ENCODE measurements around the gene IMMT.

The IMMT gene

DNA sequence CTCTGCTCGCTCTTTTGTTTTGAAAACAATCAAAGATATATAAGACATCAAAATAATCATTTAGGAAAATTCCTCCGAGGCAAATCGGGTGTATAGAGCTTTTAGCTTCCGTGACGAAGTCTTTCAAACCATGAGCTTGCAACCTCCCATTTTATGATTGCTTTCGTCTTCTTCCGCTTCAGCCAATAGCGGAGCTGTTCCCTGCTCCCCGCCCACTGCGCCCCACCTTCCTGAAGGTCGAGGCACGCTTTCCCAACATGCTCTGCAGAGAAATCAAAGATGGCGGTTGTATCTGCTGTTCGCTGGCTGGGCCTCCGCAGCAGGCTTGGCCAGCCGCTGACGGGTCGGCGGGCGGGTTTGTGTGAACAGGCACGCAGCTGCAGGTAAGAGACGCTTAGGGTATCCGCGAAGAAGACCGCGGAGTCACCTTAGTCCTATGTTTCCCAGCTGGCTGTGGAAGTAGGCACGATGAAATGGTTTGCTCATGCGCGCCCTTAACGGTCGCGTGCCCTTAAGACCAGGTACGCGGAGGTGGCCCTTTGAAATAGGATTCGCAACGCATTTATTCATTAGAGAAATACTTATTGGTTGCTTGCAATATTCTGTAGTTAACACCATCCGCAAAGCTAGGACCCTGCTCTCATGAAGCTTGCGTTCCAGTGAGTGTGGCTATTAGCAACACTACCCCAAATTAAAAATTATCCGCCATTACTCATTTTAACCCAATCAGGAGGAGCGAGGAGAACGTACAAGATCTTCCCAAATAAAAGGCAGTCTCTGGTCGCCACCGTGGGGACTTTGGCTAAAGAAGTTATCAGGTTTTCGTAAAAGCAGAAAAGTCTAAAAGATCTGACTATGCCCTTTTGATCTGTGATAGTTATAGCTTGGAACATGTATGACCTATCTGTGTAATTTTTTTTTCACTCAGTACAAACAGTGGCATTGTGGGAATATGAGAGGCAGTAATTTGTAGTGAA is 89.0 kb downstream of the IMMT start, which contains the start of gene PTCD3:
TSS of gene PTCD3 (plus strand) at position 267 of the 977 bp plus-strand sequence. CDS start at position 280, 13 bp downstream.
- H3K9ac ChIP-seq, result peak within 1 kb of the TSS; percentile 9
- peak within 1 kb of the TSS; percentile 80 for H3K27ac ChIP-seq
- TF ChIP-seq, protein P1, sequence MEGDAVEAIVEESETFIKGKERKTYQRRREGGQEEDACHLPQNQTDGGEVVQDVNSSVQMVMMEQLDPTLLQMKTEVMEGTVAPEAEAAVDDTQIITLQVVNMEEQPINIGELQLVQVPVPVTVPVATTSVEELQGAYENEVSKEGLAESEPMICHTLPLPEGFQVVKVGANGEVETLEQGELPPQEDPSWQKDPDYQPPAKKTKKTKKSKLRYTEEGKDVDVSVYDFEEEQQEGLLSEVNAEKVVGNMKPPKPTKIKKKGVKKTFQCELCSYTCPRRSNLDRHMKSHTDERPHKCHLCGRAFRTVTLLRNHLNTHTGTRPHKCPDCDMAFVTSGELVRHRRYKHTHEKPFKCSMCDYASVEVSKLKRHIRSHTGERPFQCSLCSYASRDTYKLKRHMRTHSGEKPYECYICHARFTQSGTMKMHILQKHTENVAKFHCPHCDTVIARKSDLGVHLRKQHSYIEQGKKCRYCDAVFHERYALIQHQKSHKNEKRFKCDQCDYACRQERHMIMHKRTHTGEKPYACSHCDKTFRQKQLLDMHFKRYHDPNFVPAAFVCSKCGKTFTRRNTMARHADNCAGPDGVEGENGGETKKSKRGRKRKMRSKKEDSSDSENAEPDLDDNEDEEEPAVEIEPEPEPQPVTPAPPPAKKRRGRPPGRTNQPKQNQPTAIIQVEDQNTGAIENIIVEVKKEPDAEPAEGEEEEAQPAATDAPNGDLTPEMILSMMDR (IDR thresholded peaks at IDR 0.05), result no peak

DNA sequence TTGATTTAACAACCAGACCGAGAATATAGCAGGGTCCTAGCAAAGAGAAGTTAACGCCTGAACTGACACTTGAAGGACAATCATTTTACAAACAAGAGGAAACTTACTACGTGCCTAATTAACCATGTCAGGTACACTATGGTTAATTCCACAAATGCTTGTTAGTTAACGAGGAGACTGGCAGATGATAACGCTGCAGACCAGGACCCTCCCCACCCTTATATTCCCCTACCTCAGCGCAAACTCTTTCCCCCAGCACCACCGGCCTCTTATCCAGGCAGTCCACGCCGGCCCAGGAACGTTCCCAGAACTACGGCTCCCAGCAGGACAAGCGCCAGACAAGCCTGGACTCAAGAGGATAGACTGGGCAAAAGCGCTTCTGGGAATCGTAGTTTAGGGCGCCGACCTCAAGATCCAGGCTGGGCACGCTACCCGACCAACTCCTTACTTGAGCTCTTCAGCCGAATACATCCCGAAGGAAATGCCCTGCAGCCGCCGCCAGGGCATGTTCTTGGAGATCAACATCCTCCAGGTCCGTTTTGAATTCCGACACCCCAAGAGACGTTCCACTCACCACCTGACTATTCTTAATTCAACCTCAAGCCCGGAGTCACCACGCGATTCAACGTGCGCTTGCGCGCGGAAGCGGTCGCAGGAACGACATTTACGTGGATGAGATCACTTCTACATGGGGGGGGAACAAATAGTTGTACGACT is 89.9 kb downstream of the IMMT start, which contains the start of gene POLR1A:
TSS of gene POLR1A (minus strand) at position 635 of the 717 bp plus-strand sequence. CDS start at position 525, 110 bp downstream.
- peaks cover 5% of the 10 kb centered on the region for H3K4me1 ChIP-seq
- no peaks in the 10 kb centered on the region for H3K36me3 ChIP-seq (ENCODE audit: control insufficient read depth, insufficient read depth, low read length)
- H2AFZ ChIP-seq, result peak within 1 kb of the TSS; percentile 77
- TF ChIP-seq, protein P1 (IDR thresholded peaks at IDR 0.05), result peak; percentile 9
- peak within 1 kb of the TSS; percentile 95 for H3K4me3 ChIP-seq (ENCODE audit: low read depth, low read length)
- H3K9ac ChIP-seq, result peak within 1 kb of the TSS; percentile 9
- H3K4me2 ChIP-seq (ENCODE audit: low read length), result peak within 1 kb of the TSS; percentile 82
- no peaks in the 10 kb centered on the region for H3K27me3 ChIP-seq (ENCODE audit: control insufficient read depth, insufficient read depth, low read length)
- H3K79me2 ChIP-seq, result peaks cover 49% of the 10 kb centered on the region
- no peaks in the 10 kb centered on the region for H3K9me3 ChIP-seq (ENCODE audit: control insufficient read depth, low read length)
- peak within 1 kb of the TSS; percentile 80 for H3K27ac ChIP-seq

More for the DNA sequence above, 89.0 kb downstream of the IMMT start, which contains the start of gene PTCD3:
- Histone ChIP-seq H3K9me3 (ENCODE audit: control insufficient read depth, low read length) (no peaks in the 10 kb centered on the region), H3K4me1 (peaks cover 5% of the 10 kb centered on the region), H3K4me3 (ENCODE audit: low read depth, low read length) (peak within 1 kb of the TSS; percentile 95), H3K79me2 (peaks cover 55% of the 10 kb centered on the region), H3K4me2 (ENCODE audit: low read length) (peak within 1 kb of the TSS; percentile 82), H2AFZ (peak within 1 kb of the TSS; percentile 77), H3K27me3 (ENCODE audit: control insufficient read depth, insufficient read depth, low read length) (no peaks in the 10 kb centered on the region), H3K36me3 (ENCODE audit: control insufficient read depth, insufficient read depth, low read length) (no peaks in the 10 kb centered on the region)

DNA sequence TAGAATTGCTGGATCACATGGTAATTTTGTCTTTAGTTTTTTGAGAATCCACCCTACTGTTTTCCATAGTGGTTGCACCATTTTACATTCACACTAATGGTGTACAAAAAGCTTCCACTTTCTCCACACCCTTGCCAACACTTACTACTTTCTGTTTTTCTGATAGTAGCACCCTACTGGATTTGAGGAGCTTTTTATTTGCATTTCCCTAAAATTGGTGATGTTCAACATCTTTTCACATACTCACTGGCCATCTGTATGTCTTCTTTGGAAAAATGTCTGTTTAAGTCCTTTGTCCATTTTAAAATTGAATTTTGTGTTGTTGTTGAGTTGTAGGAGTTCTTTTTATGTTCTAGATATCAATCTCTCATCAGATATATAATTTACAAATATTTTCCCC is 93.1 kb downstream of the IMMT start:
- H3K79me2 ChIP-seq, result peaks cover 46% of the 10 kb centered on the region
- peaks cover 5% of the 10 kb centered on the region for H3K4me1 ChIP-seq
- H3K9ac ChIP-seq, result no peak overlapping the region
- H3K4me2 ChIP-seq (ENCODE audit: low read length), result no peak overlapping the region
- no peaks in the 10 kb centered on the region for H3K27me3 ChIP-seq (ENCODE audit: control insufficient read depth, insufficient read depth, low read length)
- no peak overlapping the region for H2AFZ ChIP-seq
- H3K36me3 ChIP-seq (ENCODE audit: control insufficient read depth, insufficient read depth, low read length), result no peaks in the 10 kb centered on the region
- no peaks in the 10 kb centered on the region for H3K9me3 ChIP-seq (ENCODE audit: control insufficient read depth, low read length)
- TF ChIP-seq, protein P1 (IDR thresholded peaks at IDR 0.05), result no peak
- no peak overlapping the region for H3K27ac ChIP-seq
- H3K4me3 ChIP-seq (ENCODE audit: low read depth, low read length), result no peak overlapping the region

DNA sequence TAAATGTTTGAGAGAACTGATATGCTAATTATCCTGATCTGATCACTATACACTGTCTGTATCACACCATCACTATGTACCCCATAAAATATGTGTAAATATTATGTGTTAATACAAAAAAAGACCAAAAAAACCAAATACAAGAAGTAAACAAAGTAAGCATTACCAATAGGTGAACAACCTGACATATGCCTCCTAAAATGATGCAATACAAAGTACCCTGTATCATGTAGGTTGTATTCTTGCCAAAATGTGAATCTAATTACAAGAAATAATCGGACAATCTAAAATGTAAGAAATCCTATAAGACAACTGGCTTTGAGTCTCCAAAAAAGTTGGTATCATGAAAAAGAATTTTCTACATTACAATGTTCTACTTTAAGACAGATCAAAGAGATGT is 97.3 kb downstream of the IMMT start:
- no peak overlapping the region for H3K4me3 ChIP-seq (ENCODE audit: low read depth, low read length)
- peaks cover 14% of the 10 kb centered on the region for H3K79me2 ChIP-seq
- H3K4me2 ChIP-seq (ENCODE audit: low read length), result no peak overlapping the region
- no peaks in the 10 kb centered on the region for H3K27me3 ChIP-seq (ENCODE audit: control insufficient read depth, insufficient read depth, low read length)
- no peaks in the 10 kb centered on the region for H3K36me3 ChIP-seq (ENCODE audit: control insufficient read depth, insufficient read depth, low read length)
- H2AFZ ChIP-seq, result no peak overlapping the region
- H3K4me1 ChIP-seq, result no peaks in the 10 kb centered on the region
- H3K9me3 ChIP-seq (ENCODE audit: control insufficient read depth, low read length), result no peaks in the 10 kb centered on the region
- TF ChIP-seq, protein P1 (IDR thresholded peaks at IDR 0.05), result no peak
- no peak overlapping the region for H3K27ac ChIP-seq
- H3K9ac ChIP-seq, result no peak overlapping the region

Data from parathyroid adenoma (tissue), 2 donors.